GM21723 (cell line): ENCODE measurements around the gene U2AF2.

Experiments used
- ATAC-seq: cut with Tn5 transposase; IDR thresholded peaks from one replicate; pipeline ENCODE4 v1.9.1; 2021; ENCODE audit warnings: mild to moderate bottlenecking, moderate library complexity; ENCODE audit not compliant: unreplicated experiment

Gene U2AF2

DNA sequence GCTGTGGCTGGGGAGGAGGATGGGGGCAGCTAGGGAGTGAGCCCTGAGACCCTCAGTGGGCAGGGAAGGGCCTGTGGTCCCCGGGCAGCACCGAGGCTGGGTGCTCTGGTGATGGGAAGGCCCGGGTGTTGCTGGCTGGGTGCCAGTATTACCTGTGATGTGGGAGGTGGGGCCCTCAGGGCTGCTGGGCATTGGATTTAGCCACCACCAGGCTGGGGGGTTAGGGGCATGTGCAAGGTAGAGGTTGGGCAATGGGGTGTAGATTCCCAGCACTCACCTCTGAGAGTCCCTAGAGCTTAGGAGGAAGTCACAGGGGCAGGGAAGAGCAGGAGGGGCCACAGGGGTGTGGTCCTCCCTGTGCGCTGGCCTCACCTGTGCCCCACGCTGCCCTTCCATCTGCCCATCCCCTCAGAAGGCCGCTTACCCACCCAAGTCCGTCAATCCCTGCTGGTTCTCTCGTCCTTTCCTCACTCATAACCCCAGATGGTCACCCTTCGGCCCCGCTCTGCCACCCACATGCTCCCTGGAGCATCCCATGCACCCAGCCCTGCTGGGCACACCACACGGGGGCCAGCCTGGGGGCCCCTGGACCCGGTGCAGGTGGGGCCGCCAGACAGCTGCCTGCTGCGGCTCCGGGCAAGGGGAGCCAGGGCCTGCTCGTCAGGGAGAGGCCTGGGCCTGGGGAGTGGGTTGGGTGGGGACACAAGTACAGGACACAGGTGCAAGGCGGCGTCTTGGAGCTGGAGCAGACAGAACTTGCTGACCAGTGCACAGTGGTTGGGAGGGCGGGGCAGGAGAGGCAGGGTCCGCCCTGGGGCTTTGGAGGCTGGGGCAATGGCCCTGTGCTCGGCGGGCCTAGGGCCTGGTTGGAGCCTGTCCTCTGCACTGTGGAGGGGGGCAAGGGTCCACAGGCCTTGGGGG, 32.7 kb downstream of the U2AF2 start:
- ATAC-seq: no peak

DNA sequence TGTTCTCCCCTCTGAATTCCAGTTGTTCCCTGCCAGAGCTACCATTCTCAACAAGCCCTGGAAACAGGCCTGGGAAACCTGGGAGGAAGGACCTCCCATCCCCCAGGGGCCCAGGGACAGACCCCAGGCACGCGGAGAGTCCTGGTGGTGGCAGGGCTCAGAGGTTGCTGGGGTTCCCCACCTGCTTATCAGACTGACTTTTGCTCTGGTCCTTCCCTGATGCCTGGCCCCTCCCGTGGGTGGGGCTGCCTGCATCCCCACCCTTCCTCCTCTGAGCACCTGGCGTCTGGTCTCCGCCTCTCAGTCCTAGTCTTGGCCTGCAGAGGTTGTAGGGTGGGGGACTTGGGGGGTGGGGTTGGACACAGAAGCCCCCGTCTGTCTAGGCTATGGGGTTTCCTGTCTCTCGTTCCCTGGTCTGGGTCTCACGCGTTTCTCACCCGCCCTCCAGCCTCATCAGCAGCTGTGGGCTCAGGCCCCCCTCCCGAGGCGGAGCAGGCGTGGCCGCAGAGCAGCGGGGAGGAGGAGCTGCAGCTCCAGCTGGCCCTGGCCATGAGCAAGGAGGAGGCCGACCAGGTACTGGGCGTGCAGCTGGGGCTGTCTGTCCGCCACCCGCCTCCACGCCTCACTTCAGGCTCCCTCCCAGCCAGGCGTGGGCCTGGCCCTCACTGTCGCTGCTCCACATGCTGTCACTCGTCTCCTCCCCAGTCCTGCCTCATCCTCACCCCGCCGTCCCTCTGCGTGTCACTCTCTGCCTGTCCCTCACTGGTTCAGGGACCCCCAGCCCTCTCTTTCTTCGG, 33.8 kb downstream of the U2AF2 start:
- ATAC-seq: no peak

DNA sequence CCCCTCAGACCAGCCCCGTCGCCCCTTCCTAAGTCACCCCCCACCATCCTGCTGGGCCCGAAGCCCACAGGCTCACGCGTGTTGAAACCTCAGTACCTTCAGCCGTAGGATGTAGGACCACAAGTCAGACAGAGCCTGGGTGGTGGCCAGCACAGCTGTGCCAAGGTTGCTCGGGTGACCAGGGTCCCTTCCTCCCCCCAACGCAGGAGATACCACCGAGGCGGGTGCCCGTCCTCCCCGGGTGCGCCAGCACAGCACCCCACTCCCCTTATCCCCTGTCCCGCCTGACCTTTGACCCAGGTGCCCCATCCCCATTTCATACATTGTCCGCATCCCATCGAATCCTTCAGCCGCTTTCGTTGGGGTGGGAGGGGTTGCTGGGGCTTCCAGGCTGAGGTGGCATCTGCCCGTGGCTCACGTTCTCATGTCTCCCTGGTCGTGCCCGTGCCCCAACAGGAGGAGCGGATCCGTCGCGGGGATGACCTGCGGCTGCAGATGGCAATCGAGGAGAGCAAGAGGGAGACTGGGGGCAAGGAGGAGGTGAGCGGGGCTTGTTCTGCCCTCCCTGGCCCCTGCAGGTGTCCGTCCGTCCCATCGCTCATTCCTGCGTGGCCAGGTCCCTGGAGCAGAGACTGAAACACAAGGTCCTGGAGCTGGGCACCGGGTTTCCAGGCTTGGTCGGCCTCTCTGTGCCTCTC, 34.7 kb downstream of the U2AF2 start:
- no peak for ATAC-seq

DNA sequence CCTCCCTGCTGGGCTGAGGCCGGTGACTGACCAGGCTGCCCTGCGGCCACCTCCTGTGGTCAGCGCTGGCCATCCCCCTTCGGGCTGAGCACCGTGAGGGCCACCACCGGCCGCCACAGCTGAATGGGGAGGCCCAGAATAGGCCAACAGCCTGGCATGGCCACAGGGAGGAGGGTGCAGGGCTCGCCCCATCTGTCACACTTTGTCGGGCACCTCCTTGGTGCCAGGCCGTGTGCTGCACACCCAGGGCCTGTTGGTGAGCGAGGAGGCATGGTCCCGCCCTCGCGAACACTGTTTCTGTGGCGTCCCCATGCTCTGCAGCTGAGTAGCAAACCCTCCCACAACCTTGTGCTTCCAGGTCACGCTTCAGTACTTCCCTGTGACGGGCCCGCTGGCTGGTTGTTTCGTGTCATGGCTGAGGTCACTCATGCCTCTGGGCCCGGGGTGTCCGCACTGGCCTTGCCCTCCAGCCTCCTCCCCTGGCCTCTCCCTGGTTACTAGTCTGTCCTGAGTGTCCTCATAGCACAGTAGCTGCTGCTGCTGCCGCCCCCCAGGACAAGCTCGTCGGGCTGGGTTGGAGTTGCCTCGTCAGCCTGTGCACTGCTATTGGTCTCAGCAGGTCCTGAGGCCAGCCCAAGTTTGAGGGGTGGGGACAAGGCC, 35.4 kb downstream of the U2AF2 start:
- no peak for ATAC-seq

DNA sequence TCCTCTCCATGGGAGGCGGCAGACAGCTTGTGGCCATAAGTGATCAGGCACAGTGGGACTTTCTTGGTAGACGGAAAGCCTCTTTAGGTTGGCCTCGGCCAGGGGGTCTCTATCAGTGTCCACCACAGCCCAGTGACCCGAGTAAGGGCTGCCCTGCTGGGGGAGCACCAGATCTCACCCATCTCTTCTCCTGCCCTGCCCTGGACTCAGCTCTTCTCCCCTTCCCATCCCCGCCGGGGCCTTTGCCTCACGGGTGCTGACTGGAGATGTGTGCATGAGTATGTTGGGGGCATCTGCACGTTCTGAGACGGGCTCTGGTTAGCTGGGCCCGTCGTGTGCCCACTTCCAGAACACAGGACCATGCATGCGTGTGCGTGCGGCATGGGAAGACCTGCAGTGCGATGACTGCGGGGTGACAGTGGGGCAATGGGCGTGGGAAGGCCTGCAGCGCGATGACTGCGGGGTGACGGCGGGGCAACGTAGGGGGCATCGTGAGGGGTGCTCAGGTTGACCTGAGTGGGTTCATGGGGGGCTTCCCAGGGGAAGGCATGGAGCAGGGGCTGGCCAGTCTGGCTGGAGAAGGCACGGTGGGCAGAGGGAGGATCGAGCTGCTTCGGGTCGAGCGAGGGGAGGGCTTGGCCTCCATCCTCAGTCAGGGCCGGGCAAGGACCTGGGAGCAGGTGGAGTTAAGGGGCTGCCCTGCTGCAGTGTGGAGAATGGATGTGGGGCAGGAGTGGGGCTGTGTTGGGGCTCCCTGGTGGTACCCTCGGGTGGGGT, 36.1 kb downstream of the U2AF2 start:
- no peak for ATAC-seq

DNA sequence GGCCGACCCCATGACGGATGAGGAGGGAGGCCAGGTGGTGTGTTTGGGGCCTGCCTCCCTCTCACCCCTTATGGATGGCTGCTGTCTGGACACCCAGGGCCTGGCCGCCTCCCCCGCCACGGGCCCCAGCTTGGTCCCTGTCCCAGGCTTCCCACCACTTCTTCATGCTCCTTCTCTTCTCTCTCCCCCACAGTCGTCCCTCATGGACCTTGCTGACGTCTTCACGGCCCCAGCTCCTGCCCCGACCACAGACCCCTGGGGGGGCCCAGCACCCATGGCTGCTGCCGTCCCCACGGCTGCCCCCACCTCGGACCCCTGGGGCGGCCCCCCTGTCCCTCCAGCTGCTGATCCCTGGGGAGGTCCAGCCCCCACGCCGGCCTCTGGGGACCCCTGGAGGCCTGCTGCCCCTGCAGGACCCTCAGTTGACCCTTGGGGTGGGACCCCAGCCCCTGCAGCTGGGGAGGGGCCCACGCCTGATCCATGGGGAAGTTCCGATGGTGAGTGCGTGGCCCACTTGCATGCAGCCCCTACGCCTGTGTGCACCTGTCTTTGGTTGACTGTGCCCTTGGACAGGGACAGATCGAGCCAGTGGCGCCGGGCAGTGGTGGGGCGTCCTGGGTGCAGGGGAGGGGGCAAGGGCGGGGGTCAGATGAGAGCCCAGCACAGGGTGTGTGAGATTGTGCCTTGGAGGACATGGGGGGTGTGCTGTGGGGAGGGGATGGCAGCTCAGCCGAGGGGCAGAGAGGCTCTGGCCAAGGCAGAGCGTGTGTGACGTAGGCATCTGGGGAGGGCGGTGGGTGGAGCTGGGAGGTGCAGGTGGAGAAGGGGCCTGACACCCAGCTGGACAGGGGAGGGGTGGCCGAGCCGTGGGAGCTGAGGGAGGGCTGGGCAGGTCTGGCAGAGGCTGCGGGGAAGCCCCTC, 37.0 kb downstream of the U2AF2 start:
- ATAC-seq: no peak

DNA sequence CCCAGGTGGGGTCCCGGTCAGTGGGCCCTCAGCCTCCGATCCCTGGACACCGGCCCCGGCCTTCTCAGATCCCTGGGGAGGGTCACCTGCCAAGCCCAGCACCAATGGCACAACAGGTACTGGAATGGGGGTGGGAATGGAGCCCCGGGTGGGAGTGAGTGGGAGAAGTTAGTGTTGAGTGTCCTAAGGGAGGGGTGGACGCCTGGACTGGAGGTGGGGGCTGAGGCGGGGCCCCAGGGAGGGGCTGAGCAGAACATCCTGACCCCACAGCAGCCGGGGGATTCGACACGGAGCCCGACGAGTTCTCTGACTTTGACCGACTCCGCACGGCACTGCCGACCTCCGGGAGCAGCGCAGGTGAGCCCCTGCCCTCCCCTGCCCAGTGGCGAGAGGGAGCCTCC, 37.8 kb downstream of the U2AF2 start:
- no peak for ATAC-seq

DNA sequence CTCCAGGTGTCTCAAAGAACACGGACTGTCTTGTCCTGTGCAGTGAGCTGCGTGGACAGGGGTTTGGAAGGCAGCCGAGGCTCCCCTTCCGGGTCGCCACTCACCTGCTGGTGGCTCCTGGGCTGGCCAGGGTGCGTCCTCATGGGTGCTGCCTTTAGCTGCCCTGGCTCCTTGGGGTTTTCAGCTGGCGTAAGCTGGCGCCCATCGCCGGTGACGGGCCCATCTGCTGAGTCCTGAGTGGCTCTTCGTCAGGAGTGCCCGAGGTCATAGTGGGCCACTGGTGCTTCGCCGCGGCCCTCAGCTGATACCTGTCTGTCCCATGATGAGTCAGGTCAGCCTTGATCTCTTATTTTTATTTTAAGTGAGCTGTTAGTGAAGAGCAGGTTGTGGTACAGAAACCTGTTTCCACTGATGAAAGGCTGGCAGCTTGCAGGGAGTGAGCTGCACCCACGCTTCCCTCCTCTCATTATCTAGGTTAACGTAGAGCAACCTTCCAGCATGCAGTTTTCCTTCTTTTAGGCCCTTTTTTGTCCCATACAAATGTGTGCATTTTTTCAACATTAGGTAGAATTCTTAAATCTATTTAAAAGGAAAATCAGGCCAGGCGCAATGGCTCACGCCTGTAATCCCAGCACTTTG, 38.6 kb downstream of the U2AF2 start:
- no peak for ATAC-seq

DNA sequence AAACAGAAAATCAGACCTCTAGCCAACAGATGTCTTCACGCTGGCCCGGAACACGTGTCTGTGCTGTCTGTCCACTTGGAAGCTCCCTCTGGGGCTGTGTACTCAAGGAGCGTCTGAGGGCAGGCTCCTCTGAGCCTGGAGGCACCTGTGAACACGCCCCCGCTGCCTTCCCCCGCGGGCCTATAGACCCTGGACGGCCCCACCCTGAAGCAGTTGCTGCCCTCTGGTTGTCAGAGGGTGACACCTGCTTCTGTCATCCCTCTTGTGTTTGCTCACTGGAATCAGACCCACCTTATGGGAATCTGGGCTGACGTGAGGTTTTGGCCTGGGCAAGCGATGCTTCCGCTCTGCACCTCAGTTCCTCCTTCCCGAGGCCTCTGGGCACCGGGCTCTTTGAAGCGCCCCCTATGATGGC, 39.4 kb downstream of the U2AF2 start:
- ATAC-seq: no peak

DNA sequence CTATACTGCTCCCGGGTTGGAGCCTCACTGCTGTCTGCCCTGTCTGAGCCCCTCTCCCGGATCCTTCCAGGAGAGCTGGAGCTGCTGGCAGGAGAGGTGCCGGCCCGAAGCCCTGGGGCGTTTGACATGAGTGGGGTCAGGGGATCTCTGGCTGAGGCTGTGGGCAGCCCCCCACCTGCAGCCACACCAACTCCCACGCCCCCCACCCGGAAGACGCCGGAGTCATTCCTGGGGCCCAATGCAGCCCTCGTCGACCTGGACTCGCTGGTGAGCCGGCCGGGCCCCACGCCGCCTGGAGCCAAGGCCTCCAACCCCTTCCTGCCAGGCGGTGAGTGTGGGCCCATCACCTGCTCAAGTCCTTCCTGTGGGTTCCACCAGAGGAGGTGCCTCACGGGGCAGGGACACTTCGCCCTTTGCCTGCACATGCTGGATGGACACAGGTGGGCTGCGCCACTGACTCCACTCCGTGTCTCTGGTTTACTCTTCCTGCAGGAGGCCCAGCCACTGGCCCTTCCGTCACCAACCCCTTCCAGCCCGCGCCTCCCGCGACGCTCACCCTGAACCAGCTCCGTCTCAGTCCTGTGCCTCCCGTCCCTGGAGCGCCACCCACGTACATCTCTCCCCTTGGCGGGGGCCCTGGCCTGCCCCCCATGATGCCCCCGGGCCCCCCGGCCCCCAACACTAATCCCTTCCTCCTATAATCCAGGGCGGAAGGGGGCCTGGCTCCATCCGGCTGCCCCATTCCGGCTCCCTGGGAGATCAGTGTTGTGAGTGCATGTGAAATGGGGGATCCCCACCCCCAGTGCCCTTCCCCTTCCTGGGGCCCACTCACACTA, 40.0 kb downstream of the U2AF2 start:
- no peak for ATAC-seq

DNA sequence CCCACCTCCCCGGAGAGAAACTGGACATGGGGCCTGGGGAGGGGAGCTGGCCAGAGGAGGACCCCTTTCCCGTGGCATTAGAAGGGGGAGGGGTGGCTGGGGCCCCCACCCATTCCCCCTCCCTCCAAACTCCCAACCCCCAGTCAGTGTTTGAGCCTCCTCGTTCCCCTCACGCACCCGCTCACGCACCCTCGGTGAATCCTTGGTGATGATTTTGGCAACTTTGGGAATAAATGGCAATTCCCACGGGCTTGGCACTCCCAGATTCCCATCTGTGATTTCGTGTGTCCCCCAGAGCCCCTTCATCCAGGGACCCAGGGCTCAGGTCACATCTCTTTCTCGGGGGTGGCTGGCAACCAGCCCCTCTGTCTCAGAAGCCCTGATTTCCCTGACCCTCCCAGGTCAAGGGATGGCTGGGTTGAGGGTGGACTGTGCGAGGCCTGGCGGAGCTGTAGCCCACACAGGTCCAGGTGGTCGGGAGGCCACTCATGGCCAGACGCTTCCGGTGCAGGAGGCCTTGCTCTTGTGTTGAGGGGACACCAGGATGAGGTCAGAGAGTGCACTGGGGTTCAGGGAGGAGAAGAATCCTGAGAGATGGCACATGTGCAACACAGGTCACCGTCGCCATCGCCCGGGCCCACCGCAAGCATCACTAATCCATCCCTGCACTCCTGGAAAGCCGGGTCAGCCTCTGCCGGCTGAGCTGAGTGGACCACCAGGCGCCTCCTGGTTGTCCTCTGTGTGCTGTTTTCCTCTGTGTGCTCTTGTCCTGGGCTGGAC, 40.9 kb downstream of the U2AF2 start:
- ATAC-seq: no peak

DNA sequence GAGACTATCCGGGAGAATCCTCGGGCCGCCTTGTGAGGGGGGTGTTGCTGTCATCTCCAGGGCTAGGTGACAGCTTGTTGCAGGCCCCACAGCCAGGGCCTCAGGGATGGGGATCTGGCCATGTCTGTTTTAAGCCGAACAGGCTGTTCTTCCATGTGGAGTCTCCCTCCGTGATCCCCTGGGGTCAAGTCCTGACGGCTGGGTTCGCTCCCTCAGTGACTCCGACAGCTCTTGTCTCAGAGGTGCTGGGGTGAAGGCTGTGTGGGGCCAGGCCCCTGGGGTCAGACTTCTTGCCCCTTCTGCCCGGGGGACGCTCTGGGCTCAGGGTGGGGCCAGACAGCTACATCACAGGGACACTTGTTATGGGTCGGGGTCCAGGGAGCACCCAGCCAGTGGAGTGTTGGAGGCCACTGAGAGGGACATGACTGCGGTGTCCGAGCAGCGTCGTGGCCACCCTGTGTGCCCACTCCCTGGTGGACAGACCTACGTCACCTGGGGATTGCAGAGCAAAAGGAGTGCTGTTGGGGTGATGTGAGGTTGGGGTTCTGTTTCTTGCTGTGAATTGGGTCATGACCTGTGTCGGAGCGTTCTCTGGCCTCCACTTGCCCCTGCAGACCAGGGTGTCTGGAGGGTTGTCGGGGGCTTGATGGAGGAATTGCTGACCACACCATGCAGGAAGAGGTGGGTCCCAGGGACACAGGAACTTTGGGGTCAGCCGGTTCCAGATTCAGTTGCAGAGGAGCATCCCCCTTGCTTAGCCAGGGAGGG, 41.6 kb downstream of the U2AF2 start:
- ATAC-seq: no peak

DNA sequence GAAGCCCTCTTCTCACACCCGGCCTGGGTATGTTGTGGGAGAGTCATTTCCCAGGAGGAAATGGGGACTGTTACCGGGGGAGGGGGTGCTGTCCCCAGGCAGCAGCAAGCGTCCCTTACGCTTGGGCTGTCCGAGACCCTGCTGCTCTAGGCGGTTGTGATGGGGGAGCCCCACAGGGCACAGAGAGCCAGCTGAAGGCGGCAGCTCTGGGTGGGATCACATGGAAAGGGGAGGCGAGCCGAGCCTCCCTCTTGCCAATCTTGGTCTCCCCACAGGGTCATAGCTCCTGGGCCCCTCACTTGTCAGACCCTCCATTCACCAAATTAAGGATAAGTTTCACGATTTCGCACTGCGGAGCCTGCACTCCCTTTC, 42.2 kb downstream of the U2AF2 start:
- ATAC-seq: no peak

DNA sequence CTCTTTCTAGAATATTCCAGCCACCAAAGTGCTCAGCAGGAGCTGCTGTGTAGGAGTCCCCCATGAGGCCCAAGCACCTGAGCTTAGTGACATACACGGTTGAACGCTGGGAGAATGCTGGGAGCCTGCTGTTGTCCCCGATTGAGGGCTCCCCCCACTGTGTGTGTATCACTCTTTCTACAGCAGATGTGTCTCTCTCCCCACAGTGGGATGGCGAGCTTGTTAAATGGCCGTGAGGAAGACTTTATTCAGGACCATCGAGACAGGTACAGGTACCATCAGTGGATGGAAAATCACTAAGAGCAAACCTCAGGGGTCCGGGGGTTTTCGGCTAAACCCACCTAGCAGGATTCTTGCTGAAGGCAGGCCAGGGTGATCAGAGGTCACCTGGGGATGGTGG, 42.9 kb downstream of the U2AF2 start:
- no peak for ATAC-seq

DNA sequence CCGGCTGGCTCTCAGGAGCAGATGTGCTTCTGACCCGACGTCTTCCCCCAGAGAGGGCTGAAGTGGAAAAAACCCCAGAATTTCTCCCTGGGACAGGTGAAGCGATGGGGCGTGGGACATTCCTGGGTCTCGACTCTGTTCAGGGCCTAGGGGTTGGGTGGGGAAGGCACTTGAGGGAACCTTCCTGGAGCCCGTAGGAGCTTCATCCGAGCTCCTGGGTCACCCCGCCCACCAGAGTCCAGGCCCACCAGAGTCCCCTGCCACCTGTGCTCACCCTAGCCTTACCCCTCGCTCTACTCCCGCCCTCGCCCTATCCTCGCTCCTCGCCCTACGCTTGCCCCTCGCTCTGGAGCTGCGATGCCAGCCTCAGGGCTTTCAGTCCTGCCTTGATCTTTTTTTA, 43.4 kb downstream of the U2AF2 start:
- no peak for ATAC-seq

DNA sequence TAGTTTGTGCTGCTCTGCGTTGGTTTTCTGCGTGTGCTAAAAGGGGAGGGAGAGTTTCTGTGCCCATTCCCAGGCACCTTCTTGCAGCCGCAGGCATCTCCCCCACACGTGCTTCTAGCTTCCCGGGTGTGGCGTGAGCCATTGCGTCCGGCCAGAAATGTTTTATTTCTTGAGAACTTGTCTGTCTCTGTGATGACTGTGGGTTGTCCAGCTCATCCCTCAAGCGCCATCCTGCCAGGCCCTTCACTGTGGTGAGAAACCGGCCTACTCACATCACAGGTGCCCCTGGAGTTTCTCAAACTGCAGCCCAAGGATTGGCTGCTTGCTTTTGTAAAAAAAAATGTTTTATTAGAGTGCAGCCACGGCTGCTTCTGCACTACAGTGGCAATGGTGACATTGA, 44.4 kb downstream of the U2AF2 start:
- no peak for ATAC-seq
